ENCODE results near the gene AKR1B1. TPM values are rescaled to one million over a fixed set of nuclear protein-coding genes. Genes with fewer than 3 reads are reported as not detected.

Gene AKR1B1
- total RNA-seq, 1 experiment from 2014 or later: 166 TPM

DNA sequence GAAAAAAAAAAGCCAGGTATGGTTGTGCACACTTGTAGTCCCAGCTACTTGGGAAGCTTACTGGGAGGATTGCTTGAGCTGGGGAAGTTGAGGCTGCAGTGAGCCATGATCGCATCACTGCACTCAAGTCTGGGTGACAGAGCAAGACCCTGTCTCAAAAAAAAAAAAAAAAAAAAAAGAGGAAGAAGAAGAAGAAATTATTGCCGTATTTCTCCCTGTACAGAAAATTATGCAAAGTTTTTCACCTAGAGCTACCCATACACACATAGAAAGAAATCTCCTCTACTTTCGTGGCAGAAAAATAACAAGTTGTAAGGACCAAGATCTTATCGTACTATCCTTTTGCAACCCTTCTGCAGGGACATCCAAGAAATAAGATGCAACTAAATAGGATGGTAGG lies 25.5 kb downstream of the AKR1B1 start:
- peaks cover 15% of the 10 kb centered on the region for H3K27me3 Mint-ChIP-seq (ENCODE audit: low read depth)
- H2BK20ac ChIP-seq (ENCODE audit: low read depth, low read length, poor library complexity, severe bottlenecking): no peak overlapping the region

More for the DNA sequence above, 25.5 kb downstream of the AKR1B1 start:
- Histone ChIP-seq H3K18ac (ENCODE audit: insufficient read length, low read depth, low read length) (no peak overlapping the region), H3K27ac (ENCODE audit: insufficient read length, low read depth, low read length) (no peak overlapping the region), H2AFZ (ENCODE audit: low read length) (no peak overlapping the region), H3K14ac (ENCODE audit: insufficient read depth, low read length) (no peak overlapping the region), H2BK120ac (ENCODE audit: low read depth, low read length, poor library complexity, severe bottlenecking) (no peak overlapping the region), H3K23me2 (ENCODE audit: insufficient read length, low read depth, low read length, poor library complexity, severe bottlenecking) (no peaks in the 10 kb centered on the region), H2BK15ac (ENCODE audit: low read depth, low read length) (no peak overlapping the region), H4K20me1 (ENCODE audit: control insufficient read depth, insufficient read depth, insufficient read length) (no peaks in the 10 kb centered on the region), H4K8ac (replicated peaks; ENCODE audit: insufficient read length, low read depth, low read length) (no peak overlapping the region), H3K27me3 (ENCODE audit: insufficient read depth, low read length) (no peaks in the 10 kb centered on the region; the same call in none of the 2 replicates), H3T11ph (ENCODE audit: low read length) (no peak overlapping the region), H3K23ac (ENCODE audit: insufficient read length, low read depth, low read length) (no peak overlapping the region), H3K9me3 (ENCODE audit: control insufficient read depth, low read depth, low read length) (no peaks in the 10 kb centered on the region), H3K56ac (ENCODE audit: insufficient read length, low read depth, low read length) (no peak overlapping the region), H4K91ac (ENCODE audit: insufficient read length, low read depth, low read length) (no peak overlapping the region), H3K4me1 (ENCODE audit: insufficient read depth, low read length) (no peaks in the 10 kb centered on the region), H4K5ac (ENCODE audit: insufficient read length, low read depth, low read length) (no peak overlapping the region), H2BK5ac (ENCODE audit: insufficient read length, low read length) (no peak overlapping the region), H2BK12ac (ENCODE audit: insufficient read length, low read depth, low read length) (no peak overlapping the region), H3K79me1 (ENCODE audit: insufficient read depth, low read depth, low read length, poor library complexity, severe bottlenecking) (no peaks in the 10 kb centered on the region), H3K9ac (ENCODE audit: extremely low read depth, insufficient read length, low read length) (no peak overlapping the region), H2AK5ac (ENCODE audit: insufficient read length, low read length) (no peak overlapping the region), H3K79me2 (ENCODE audit: insufficient read depth, low read length) (no peaks in the 10 kb centered on the region), H3K4ac (ENCODE audit: low read depth, low read length) (no peak overlapping the region), H3K4me2 (ENCODE audit: insufficient read depth, insufficient read length, low read length) (no peak overlapping the region)
- peaks cover 5 to 8% of the 10 kb centered on the region in 2 experiments for H3K4me1 Mint-ChIP-seq
- WGBS (ENCODE audit: extremely low coverage, insufficient read length, low lambda C conversion rate): no CpG with 5 or more reads among the region's 4 CpGs
- no peak overlapping the region for H3K4me3 Mint-ChIP-seq
- TF ChIP-seq, protein P1, sequence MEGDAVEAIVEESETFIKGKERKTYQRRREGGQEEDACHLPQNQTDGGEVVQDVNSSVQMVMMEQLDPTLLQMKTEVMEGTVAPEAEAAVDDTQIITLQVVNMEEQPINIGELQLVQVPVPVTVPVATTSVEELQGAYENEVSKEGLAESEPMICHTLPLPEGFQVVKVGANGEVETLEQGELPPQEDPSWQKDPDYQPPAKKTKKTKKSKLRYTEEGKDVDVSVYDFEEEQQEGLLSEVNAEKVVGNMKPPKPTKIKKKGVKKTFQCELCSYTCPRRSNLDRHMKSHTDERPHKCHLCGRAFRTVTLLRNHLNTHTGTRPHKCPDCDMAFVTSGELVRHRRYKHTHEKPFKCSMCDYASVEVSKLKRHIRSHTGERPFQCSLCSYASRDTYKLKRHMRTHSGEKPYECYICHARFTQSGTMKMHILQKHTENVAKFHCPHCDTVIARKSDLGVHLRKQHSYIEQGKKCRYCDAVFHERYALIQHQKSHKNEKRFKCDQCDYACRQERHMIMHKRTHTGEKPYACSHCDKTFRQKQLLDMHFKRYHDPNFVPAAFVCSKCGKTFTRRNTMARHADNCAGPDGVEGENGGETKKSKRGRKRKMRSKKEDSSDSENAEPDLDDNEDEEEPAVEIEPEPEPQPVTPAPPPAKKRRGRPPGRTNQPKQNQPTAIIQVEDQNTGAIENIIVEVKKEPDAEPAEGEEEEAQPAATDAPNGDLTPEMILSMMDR (conservative IDR thresholded peaks at IDR 0.05): no peak
- H3K9me3 Mint-ChIP-seq: peaks cover under 1% of the 10 kb centered on the region in 2 experiments; a peak in 3 of 5 replicates
- H3K27ac Mint-ChIP-seq: no peak overlapping the region
- DNase-seq: no peak
- H3K36me3 Mint-ChIP-seq (ENCODE audit: insufficient read depth in 1 of 3, low read depth in 3 of 3): peaks cover under 1% of the 10 kb centered on the region in 3 experiments

Data from H9 (cell line).